ENCODE results near the gene SEC61A1.

GRCh38 chr3:128095222-128095703 is 43.0 kb downstream of the SEC61A1 start:
- TF ChIP-seq, protein P1, sequence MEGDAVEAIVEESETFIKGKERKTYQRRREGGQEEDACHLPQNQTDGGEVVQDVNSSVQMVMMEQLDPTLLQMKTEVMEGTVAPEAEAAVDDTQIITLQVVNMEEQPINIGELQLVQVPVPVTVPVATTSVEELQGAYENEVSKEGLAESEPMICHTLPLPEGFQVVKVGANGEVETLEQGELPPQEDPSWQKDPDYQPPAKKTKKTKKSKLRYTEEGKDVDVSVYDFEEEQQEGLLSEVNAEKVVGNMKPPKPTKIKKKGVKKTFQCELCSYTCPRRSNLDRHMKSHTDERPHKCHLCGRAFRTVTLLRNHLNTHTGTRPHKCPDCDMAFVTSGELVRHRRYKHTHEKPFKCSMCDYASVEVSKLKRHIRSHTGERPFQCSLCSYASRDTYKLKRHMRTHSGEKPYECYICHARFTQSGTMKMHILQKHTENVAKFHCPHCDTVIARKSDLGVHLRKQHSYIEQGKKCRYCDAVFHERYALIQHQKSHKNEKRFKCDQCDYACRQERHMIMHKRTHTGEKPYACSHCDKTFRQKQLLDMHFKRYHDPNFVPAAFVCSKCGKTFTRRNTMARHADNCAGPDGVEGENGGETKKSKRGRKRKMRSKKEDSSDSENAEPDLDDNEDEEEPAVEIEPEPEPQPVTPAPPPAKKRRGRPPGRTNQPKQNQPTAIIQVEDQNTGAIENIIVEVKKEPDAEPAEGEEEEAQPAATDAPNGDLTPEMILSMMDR (IDR thresholded peaks at IDR 0.05): peak; percentile 33 to 82 (median 74)
- TF ChIP-seq POLR2A (IDR thresholded peaks at IDR 0.05): no peak

Measured in gastroesophageal sphincter (tissue), 3 donors.